Pancreas (tissue), 10 donors: Measurements from ENCODE around the gene GRIP1. TPM values are rescaled to one million over a fixed set of nuclear protein-coding genes. Genes with fewer than 3 reads are reported as not detected.

Source experiments
- ATAC-seq, 4 donors: fragments of 200-7000 bp; cut with Tn5 transposase; one replicate each; pipeline versions ENCODE4 v1.8.0 to v1.9.1; 2020; ENCODE audit warnings: mild to moderate bottlenecking in 4 of 4, moderate library complexity in 4 of 4
- DNase-seq, 6 donors: peaks; one replicate each; pipeline ENCODE4 v3.0.0-alpha.2; 2020
- FAIRE-seq: peaks from 2 replicates; lab custom pipeline; 2012; peaks lifted over from hg19 to GRCh38; lab: Jason Lieb, UNC
- H3K27ac ChIP-seq, 4 donors: fragments of 200-600 bp; sonication (generic); 1 replicate in 3 of 4; 2 replicates in 1 of 4; pipeline versions ENCODE4 v1.5.0 to v1.8.0; 2020
- H3K27me3 ChIP-seq, 4 donors: fragments of 200-600 bp; one replicate each; pipeline ENCODE4 v1.8.0; 2021
- H3K36me3 ChIP-seq, 3 donors: fragments of 200-600 bp; sonication (generic) in 1 of 3; one replicate each; pipeline versions ENCODE4 v1.5.0 to v1.8.0; 2020 to 2021
- H3K4me1 ChIP-seq, 3 donors: fragments of 200-600 bp; one replicate each; pipeline ENCODE4 v1.8.0; 2021
- H3K4me3 ChIP-seq, 4 donors: fragments of 200-600 bp; sonication (generic) in 2 of 4; one replicate each; pipeline versions ENCODE4 v1.5.0 to v1.8.0; 2020 to 2021
- H3K9me3 ChIP-seq, 4 donors: fragments of 200-600 bp; one replicate each; pipeline ENCODE4 v1.8.0; 2021
- CTCF ChIP-seq, 4 donors: fragments of 200-600 bp; sonication (generic) in 3 of 4; IDR thresholded peaks; one replicate each; pipeline versions ENCODE4 v1.5.0 to v1.8.0; 2021; ENCODE audit warnings: antibody characterized with exemption in 4 of 4
- WGBS, 2 donors: extraction: QIAGEN DNeasy Blood & Tissue Kit; methylation state at CpG; one replicate each; pipeline ENCODE4 v1.1.7; 2013; 5-methylcytosine and 5-hydroxymethylcytosine counted together
- intact Hi-C, 3 donors: fragments of 100-400 bp; cut with DNase I; formaldehyde crosslinking; loops; one replicate each; pipeline versions ENCODE4 v1.11.1 to v1.14.2; 2022
- polyA plus RNA-seq, 2 donors: library from polyadenylated mRNA; stranded (reverse); fragments of 200-250 nt; gene quantifications; one replicate each; pipeline ENCODE4 v1.2.3, GENCODE V29; 2013
- total RNA-seq, 6 donors: library from RNA; stranded (reverse); fragmentation: NEBNext Ultra II Directional in 4 of 6; extraction: Animal tissue kit (Norgen Biotek cat#: 25700) in 4 of 6; gene quantifications; one replicate each; pipeline versions ENCODE4 v1.2.1 to v1.2.4, GENCODE V29; 2021 to 2023
- donor health status: healthy with polysubstance abuse.
- donor health status: DM: no; HTN: no; CAD: no; lungs with moderate emphysema.
- donor health status: DM: no; HTN: no; CAD: no.
- donor health status: control.
- donor health status: control.
- donor health status: Bipolar disorder and iron deficiency.
- donor health status: DM: yes; HTN: yes; CAD: no.
- donor health status: DM: no; HTN: no; CAD: no.
- donor health status: DM: no; HTN: no; CAD: no.
- donor health status: DM: yes; HTN: yes; CAD: no.

Gene GRIP1
- total and polyA plus RNA-seq, 8 donors = 0.89 to 6.8 (median 4.7) TPM

GRCh38 chr12:66456612-66457011 lies 222.3 kb downstream of the GRIP1 start:
- FAIRE-seq = no peak
- H3K4me1 ChIP-seq = no peaks in the 10 kb centered on the region
- H3K36me3 ChIP-seq = no peaks in the 10 kb centered on the region
- DNase-seq = no peak
- no peak overlapping the region for H3K4me3 ChIP-seq
- no peaks in the 10 kb centered on the region for H3K9me3 ChIP-seq
- H3K27ac ChIP-seq = no peak overlapping the region
- intact Hi-C loops = no loop called here
- no peak for TF ChIP-seq CTCF (IDR thresholded peaks at IDR 0.05)
- no peaks in the 10 kb centered on the region for H3K27me3 ChIP-seq
- 30 to 33% methylated on average over 2 of the region's 2 CpGs for WGBS, 2 donors
- ATAC-seq = no peak

- no peaks in the 10 kb centered on the region for H3K9me3 ChIP-seq
- H3K27ac ChIP-seq = no peak overlapping the region
- no peak for DNase-seq
- TF ChIP-seq CTCF (IDR thresholded peaks at IDR 0.05) = no peak
- intact Hi-C loops = no loop called here
- no peaks in the 10 kb centered on the region for H3K36me3 ChIP-seq
- no peaks in the 10 kb centered on the region for H3K27me3 ChIP-seq
- FAIRE-seq = no peak
- H3K4me3 ChIP-seq = no peak overlapping the region
- no peak for ATAC-seq
- no peaks in the 10 kb centered on the region for H3K4me1 ChIP-seq
These were observed 225.0 kb downstream of the GRIP1 start for GRCh38 chr12:66453844-66454243.

- Histone ChIP-seq H3K27ac (no peak overlapping the region), H3K27me3 (no peaks in the 10 kb centered on the region), H3K4me3 (no peak overlapping the region), H3K9me3 (no peaks in the 10 kb centered on the region), H3K4me1 (no peaks in the 10 kb centered on the region), H3K36me3 (no peaks in the 10 kb centered on the region)
- ATAC-seq (no peak), FAIRE-seq (no peak), DNase-seq (no peak)
- WGBS, 2 donors = 82 to 88% methylated on average over 4 of the region's 4 CpGs
- TF ChIP-seq CTCF (IDR thresholded peaks at IDR 0.05) = no peak
- intact Hi-C loops = no loop called here
These were observed 225.8 kb downstream of the GRIP1 start for GRCh38 chr12:66453120-66453519.

GRCh38 chr12:66449531-66449930 lies 229.3 kb downstream of the GRIP1 start:
- 96 to 97% methylated on average over 3 of the region's 3 CpGs for WGBS, 2 donors
- DNase-seq = no peak
- Histone ChIP-seq H3K4me3 (no peak overlapping the region), H3K27ac (no peak overlapping the region), H3K27me3 (no peaks in the 10 kb centered on the region), H3K4me1 (no peaks in the 10 kb centered on the region), H3K9me3 (no peaks in the 10 kb centered on the region), H3K36me3 (no peaks in the 10 kb centered on the region)
- FAIRE-seq = no peak
- ATAC-seq = no peak
- TF ChIP-seq CTCF (IDR thresholded peaks at IDR 0.05) = no peak
- intact Hi-C loops = no loop called here

- 66 to 76% methylated on average over 4 of the region's 4 CpGs for WGBS, 2 donors
- Histone ChIP-seq H3K4me1 (no peaks in the 10 kb centered on the region), H3K9me3 (no peaks in the 10 kb centered on the region), H3K4me3 (no peak overlapping the region), H3K36me3 (no peaks in the 10 kb centered on the region), H3K27me3 (no peaks in the 10 kb centered on the region), H3K27ac (no peak overlapping the region)
- intact Hi-C loops = no loop called here
- no peak for ATAC-seq
- TF ChIP-seq CTCF (IDR thresholded peaks at IDR 0.05) = no peak
- DNase-seq = no peak
- FAIRE-seq = no peak
These were observed 231.2 kb downstream of the GRIP1 start for GRCh38 chr12:66447643-66448042.
